HG03354 (cell line): ENCODE results near the gene NUP35.
"Not testable (repeated sequence)": the region's sequence is repeated elsewhere in the genome, so short reads cannot be mapped to it uniquely, and the experiment has no call there.

Experiments used
- ATAC-seq: cut with Tn5 transposase; IDR thresholded peaks from one replicate; pipeline ENCODE4 v1.9.1; 2021; ENCODE audit warnings: mild to moderate bottlenecking; ENCODE audit not compliant: unreplicated experiment, poor library complexity, severe bottlenecking

NUP35 gene

DNA sequence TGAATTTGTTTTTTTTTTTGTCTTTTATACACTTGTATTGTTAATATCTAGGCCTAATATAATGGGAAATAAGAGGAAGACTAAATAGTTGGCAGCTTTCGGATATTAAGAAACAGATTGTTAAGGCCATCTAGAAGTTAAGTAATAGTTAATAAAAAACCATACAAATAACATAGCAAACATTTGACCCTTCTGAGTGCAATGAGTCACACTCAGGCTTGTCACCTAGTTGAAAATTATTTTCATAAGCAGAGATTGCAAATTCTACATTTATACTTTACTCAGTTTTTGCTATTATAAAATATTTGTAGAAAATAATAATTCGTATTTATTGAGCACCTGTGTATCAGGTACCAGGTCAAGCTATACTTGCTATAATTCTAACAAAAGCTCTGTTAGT lies 2.4 kb downstream of the NUP35 start:
- no peak for ATAC-seq

DNA sequence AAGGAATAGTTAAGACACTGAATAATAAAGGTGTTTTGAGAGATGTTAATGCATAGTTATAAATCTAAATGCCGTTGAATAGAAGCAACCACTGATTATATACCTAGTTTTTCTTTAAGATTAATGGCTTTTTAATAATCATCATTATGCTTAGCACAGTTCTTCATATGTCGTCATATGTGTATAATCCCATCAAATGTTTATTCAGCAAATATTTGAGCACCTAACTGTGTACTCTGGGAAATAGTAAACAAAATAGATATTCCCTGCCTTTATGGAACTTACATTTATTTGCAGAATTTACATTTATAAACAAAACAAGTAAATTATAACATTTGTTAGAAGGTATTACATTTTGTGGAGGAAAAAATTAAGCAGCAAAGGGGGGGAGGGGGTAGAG lies 9.8 kb downstream of the NUP35 start:
- no peak for ATAC-seq

DNA sequence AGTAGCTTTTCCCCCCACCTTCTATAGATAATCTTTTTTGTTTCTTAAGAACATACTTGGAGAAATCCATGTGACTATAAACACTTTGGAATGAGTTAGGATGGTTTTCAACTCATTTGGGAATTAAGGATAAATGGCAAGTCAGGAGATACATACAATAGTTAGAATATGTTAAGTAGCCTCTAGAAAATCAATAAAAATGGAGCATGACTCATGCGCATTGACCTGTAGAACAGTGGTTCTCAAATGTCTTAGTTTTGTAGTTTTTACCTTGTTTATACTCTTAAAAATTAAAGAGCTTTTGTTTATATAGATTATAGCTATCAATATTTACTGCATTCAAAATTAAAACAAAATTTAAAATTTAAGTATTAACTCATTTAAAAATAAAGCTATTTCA lies 24.7 kb downstream of the NUP35 start:
- no peak for ATAC-seq

DNA sequence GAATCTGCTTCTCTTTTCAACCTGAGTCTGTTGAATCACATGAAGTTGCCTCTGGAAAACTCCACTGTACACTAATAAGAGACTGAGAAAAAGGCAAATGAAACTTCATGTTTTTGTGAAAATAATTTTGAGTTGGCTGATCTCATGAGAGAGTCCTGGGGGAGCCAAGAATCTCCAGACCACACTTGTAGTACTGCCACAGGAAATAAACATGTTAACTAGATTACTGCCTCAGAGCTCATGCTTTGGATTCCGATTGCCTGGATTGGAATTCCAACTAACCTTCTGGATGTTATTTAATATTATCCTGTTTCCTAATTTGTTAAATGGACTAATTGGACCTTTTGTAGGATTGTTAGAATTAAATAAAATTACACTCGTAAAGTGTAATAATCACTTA lies 25.2 kb downstream of the NUP35 start:
- no peak for ATAC-seq

DNA sequence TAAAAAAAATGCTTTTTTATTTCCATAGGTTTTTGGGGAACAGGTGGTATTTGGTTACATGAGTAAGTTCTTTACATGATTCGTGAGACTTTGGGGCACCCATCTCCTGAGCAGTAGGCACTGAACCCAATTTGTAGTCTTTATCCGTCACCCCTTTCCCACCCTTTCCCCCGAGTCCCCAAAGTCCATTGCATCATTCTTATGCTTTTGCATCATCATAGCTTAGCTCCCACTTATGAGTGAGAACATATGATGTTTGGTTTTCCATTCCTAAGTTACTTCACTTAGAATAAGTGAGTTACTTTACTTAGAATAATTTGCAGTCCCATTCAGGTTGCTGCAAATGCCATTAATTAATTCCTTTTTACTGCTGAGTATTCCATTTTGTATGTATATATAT lies 28.0 kb downstream of the NUP35 start:
- not testable (repeated sequence) for ATAC-seq

DNA sequence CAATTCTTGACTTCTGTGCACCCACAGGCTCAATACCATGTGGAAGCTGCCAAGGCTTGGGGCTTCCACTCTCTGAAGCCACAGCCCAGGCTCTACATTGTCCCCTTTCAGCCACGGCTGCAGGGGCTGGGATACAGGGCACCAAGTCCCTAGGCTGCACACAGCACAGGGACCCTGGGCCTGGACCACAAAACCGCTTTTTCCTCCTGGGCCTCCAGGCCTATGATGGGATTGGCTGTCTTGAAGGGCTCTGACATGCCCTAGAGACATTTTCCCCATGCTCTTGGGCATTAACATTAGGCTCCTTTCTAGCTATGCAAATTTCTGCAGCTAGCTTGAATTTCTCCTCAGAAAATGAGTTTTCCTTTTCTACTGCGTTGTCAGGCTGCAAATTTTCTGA lies 29.7 kb downstream of the NUP35 start:
- no peak for ATAC-seq

DNA sequence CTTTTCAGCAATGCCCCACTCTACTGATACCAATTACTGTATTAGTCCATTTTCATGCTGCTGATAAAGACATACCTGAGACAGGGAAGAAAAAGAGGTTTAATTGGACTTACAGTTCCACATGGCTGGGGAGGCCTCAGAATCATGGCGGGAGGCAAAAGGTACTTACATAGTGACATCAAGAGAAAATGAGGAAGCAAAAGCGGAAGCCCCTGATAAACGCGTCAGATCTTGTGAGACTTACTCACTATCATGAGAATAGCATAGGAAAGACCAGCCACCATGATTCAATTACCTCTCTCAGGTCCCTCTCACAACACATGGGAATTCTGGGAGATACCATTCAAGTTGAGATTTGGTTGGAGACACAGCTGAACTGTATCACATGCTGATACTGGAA lies 30.5 kb downstream of the NUP35 start:
- not testable (repeated sequence) for ATAC-seq

DNA sequence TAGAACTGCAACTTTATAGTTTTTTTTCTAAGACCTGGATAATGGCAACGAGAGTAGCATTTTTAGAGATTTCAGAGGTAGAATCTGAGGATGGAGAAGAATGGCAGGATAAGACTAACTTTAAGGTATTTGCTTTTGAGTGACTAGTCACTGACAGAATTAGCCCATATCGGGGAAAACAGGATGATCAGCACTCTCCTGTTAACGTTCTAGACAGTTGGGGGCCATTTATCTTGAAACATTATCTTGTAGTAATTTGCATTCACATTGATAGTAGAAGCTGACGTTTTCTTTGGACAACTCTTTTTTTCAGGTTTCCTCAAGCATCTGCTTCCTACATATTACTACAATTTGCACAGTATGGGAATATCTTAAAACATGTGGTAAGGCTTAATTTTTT lies 32.9 kb downstream of the NUP35 start:
- no peak for ATAC-seq

DNA sequence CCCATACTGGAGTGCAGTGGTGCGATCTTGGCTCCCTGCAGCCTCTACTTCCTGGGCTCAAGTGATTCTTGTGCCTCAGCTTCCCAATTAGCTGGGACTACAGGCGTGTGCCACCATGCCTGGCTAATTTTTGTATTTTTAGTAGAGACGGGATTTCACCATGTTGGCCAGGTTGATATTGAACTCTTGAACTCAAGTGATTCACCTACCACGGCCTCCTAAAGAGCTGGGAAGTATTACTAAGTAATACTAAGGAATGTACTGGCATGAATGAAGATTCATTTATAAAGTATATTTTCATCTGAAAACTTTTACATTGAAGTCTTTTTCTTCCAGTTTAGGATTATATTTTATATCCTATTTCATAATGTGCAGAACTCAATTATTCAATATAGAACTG lies 38.1 kb downstream of the NUP35 start:
- no peak for ATAC-seq

DNA sequence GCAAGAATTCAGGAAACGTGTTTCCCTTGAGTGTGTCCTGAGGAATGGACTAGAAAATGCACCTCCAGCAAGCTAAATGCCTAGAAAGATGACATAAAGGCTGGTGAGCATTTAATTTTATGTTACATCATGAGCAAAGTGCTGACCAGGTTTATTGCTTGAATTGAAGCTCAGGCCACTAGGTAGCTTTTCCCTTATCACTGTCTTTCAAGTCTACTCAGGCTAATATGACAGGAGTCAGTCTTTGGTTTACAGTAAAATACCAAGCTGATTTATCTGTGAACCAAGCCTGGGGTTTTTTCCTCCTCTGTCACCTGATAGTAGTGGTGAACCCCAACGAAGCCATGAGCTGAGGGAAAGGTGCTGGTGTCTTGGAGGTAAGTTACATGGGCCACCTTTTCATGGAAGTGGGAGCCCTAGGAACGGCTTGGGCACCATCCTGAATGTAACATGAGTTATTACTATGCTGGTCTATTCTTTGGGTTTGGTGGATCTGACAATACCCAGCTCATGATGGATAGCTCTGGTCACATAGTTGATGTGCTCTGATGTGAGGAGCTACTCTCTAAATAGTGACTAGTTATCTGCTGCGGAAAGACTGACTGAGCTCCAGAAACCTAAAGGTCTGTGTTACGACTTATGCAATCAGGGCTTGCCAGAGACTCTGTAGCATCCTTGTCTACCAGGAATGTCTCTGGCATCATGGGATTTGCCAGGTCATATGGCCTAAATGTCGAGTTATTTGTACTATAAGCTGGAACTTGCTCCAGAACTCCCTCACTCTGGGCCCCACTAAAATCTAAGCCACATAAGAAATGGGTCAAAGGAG lies 39.8 kb downstream of the NUP35 start:
- no peak for ATAC-seq

DNA sequence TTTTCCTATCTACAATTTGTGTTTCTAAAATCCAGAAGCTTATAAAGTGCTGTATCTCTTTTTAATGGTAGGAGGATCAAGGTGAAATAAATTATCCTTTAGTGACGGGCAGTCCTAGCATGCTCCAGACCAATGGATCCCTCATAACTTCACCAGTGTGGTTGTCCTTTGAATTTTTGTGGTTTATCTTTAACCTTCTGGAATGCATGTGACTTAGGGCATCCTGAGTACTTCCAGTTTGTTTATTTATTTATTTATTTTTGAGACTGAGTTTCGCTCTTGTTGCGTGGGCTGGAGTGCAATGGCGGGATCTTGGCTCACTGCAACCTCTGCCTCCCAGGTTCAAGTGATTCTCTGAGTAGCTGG lies 40.4 kb downstream of the NUP35 start:
- no peak for ATAC-seq

DNA sequence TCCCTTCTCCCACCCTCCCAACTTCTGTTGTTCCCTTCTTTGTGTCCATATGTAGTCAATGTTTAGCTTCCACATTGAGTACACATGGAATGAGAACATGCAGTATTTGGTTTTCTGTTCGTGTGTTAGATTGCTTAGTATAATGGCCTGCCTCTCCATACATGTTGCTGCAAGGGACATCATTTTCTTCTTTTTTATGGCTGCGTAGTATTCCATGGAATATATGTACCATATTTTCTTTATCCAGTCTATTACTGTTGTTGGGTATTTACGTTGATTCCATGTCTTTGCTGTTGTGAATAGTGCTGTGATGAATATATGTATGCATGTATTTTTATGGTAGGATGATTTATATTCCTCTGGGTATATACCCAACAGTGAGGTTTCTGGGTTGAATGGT lies 42.0 kb downstream of the NUP35 start:
- no peak for ATAC-seq

DNA sequence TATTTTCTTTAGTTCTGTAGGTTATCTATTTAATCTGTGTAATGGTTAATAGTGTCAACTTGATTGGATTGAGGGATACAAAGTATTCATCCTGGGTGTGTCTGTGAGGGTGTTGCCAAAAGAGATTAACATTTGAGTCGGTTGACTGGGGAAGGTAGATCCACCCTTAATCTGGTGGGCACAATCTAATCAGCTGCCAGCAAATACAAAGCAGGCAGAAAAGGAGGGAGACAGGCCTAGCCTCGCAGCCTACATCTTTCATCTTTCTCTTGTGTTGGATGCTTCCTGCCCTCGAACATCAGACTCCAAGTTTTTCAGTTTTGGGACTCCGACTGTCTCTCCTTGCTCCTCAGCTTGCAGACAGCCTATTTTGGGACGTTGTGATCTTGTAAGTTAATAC lies 42.7 kb downstream of the NUP35 start:
- not testable (repeated sequence) for ATAC-seq

DNA sequence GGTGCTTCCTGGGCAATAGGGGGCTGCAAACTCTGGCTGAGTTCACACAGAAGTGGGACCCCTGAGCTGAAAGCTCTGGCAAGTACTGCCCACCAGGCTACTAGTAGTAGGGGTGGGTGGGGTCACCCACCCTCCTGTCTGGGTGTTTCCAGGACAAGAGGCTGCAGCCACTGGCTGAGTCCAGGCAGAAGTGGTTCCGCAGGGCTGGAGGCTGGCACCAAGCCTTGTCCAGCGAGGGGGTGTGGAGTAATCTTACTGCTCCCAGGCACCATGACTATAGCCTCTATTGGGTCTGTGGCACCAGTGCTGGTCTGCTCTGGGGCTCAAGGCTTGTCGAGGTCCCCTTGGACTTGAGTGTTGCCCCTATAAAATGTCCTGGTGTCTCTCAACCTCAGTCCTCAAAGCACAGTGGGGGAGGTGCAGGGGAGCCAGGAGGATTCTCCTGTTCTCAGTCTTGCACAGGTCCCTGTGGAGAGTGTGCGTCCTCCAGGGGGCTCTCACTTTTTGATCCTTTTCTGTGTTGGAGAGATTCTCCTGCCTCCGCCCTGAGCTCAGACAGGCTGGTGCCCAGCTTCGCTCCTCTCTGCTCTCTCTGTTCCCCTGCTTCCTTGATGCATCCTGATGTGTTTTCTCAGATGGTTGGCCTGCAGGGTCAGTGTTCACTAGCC lies 48.1 kb downstream of the NUP35 start:
- no peak for ATAC-seq

DNA sequence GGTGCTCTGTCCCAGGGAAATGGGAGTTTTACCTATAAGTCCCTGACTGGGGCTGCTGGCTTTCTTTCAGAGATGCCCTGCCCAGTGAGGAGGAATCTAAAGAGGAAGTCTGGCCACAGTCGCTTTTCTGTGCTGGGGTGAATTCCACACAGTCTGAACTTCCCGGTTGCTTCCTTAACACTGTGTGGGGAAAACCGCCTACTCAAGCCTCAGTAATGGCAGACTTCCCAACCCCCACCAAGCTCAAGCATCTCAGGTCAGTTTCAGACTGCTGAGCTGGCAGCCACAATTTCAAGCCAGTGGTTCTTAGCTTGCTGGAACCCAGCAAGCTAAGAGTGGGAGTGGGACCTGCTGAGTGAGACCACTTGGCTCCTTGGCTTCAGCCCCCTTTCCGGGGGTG lies 54.9 kb downstream of the NUP35 start:
- ATAC-seq: no peak

DNA sequence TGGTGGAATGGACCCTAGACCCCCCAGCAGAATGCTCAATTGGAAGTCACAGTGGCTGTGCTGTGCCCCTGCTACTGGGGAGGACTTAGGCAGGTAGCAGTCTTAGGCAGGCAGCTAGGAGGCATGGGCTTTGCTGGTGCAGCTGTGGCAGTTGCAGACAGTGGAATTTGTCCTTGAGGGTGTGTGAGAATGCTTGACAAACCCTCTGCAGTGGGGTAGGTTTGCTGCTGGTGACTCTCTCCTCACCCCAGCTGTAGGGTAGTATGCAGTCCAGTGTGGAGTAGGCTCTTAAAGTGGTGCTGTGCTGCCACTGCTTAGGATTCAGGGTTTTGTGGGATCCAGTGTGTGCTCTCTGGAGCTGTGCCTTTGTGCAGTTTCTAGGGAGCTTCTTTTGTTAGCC lies 61.3 kb downstream of the NUP35 start:
- no peak for ATAC-seq

DNA sequence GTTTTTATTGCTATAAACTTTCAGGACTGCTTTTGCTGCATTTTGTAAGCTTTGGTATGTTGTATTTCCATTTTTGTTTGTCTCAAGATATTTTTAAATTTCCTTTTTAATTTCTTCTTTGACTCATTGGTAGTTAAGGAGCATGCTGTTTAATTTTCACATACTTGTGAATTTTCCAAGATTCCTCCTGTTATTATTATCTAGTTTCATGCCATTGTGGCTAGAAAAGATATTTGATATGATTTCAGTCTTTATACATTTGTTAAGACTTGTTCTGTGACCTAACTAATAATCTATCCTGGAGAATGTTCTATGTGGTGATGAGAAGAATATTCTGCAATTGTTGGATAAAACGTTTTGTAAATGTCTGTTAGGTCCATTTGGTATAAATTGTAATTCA lies 62.1 kb downstream of the NUP35 start:
- no peak for ATAC-seq

DNA sequence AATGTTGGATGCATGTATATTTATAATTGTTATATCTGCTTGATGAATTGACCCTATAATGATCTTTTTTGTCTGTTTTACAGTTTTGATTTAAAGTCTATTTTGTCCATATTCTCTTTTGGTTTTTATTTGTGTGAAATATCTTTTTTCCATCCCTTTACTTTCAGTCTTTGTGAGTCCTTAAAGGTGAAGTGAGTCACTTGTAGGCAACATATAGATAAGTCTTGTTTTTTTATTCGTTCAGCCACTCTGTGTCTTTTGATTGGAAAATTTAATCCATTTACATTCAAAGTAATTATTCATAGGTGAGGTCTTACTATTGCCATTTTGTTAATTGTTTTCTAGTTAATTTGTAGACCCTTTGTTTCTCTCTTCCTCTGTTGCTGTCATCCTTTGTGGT lies 62.5 kb downstream of the NUP35 start:
- no peak for ATAC-seq

DNA sequence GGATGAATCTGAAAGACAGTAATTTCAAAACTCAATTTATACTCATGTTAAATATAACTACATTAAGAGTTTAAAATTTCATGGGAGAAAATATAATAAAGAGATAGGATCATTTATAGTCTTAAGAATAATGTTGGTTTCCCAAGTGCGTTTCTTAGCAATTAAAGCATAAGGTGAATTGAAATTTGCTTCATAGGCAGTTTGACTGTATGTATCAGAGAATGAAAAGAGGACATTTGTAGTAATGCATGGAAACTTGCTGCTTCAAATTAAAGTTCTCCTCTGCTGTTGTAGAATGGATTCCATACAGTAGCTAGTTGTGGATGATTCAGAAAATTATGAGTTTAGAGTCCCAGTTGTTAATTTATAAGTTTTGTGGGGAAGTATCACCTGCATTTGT lies 68.1 kb downstream of the NUP35 start:
- no peak for ATAC-seq

DNA sequence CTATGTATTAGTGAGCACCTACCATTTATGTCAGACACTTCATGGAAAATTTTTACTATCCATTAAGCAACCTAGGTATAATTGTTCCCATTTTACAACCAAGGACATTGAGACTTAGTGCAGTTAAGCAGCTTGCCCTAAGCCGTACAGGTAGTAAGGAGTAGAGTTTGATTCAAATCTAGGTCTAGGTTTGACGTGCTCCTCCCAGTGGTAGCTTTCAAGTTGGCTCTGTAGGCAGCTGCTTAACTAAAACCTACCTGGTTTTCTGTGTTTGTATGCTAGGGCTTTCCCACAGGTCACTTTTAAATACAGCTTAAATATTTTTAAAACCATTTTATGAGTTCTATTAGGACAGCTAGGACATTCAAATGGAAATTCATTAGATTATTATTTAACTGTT lies 69.7 kb downstream of the NUP35 start:
- ATAC-seq: no peak

DNA sequence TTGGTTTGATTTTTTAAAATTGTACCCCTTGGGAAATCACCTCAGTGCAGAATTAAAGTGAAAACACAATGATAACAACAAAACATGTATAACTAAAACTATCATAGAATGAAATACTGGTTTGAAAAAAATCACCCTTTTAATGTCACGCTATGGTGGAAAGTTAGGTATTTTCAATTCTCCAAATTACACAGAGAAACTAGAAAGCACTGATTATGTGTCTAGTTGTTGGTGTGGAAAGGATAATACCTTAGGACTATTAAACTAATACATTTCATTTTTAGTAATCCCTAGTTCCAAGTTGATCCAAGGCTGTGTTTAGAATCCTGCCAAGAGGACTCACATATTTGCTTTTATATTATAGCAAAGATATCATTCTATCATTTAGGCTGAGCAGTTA lies 71.2 kb downstream of the NUP35 start:
- no peak for ATAC-seq

DNA sequence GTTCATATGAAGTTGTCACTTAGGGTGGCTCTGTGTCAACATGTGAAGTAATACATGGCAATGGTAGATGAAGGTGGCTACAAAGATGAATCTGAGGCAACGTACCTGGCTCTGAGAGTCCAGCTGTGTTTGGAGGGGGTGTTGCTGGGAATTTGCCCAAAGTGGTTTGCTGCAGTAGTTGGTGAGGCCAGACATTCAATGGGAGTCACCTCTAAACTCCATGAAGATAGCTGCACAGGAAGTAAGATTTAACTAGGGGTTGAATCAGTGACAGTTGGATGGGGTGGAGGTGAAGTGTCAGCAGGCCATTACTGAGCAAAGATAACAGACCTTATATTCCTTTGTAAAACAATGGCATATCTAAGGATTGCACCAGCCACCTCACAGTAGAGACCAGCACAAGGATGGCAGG lies 71.8 kb downstream of the NUP35 start:
- ATAC-seq: no peak
